CD14-positive monocyte (primary cell): ENCODE measurements around the gene WASF1. TPM values are rescaled to one million over a fixed set of nuclear protein-coding genes. Genes with fewer than 3 reads are reported as not detected.

Experiments used
- DNase-seq, 3 donors: peaks; one replicate each; pipeline ENCODE4 v3.0.0-alpha.2; 2011 to 2022
- H2AFZ ChIP-seq: 2 replicates; pipeline ENCODE4 v1.6.0; 2012; ENCODE audit warnings: mild to moderate bottlenecking, low read depth, low read length, inconsistent platforms; ENCODE audit not compliant: insufficient read depth, poor library complexity, severe bottlenecking
- H3K27ac ChIP-seq, 2 donors: 1 replicate in 1 of 2; 2 replicates in 1 of 2; pipeline ENCODE4 v1.5.1; 2012 to 2013; ENCODE audit warnings: low read length in 2 of 2, control low read depth in 1 of 2, inconsistent platforms in 1 of 2, low read depth in 1 of 2, mild to moderate bottlenecking in 1 of 2
- H3K27me3 ChIP-seq, 2 donors: one replicate each; pipeline versions ENCODE4 v1.6.0 to v1.6.1; 2011 to 2013; ENCODE audit warnings: low read length in 2 of 2; ENCODE audit not compliant: control insufficient read depth in 2 of 2, insufficient read depth in 2 of 2
- H3K36me3 ChIP-seq, 2 donors: replicated peaks in 1 of 2; 1 replicate in 1 of 2; 2 replicates in 1 of 2; pipeline versions ENCODE4 v1.5.1 to v1.6.1; 2012 to 2013; ENCODE audit warnings: low read length in 2 of 2, control low read depth in 1 of 2, inconsistent platforms in 1 of 2, mild to moderate bottlenecking in 1 of 2; ENCODE audit not compliant: insufficient read depth in 2 of 2, control insufficient read depth in 1 of 2
- H3K4me1 ChIP-seq, 2 donors: 1 replicate in 1 of 2; 2 replicates in 1 of 2; pipeline versions ENCODE4 v1.5.1 to v1.6.1; 2012 to 2013; ENCODE audit warnings: low read length in 2 of 2, control low read depth in 1 of 2, inconsistent platforms in 1 of 2, mild to moderate bottlenecking in 1 of 2, moderate library complexity in 1 of 2; ENCODE audit not compliant: insufficient read depth in 2 of 2, control insufficient read depth in 1 of 2
- H3K4me2 ChIP-seq: replicated peaks from 2 replicates; pipeline ENCODE3; 2012; ENCODE audit warnings: low read length, moderate library complexity, mild to moderate bottlenecking; ENCODE audit not compliant: poor library complexity, severe bottlenecking; ENCODE audit errors: extremely low read depth
- H3K4me3 ChIP-seq, 3 experiments: fragments of 200-600 bp in 1 of 3; sonication (generic) in 1 of 3; replicated peaks in 1 of 3; 1 replicate in 2 of 3; 2 replicates in 1 of 3; pipeline ENCODE4 v1.5.1; 2011 to 2013; ENCODE audit warnings: low read length in 3 of 3, mild to moderate bottlenecking in 3 of 3, control low read depth in 2 of 3, low read depth in 2 of 3, inconsistent platforms in 1 of 3, moderate library complexity in 1 of 3
- H3K79me2 ChIP-seq: 2 replicates; pipeline ENCODE4 v1.6.0; 2012; ENCODE audit warnings: mild to moderate bottlenecking, control low read depth, inconsistent platforms, low read length, moderate library complexity; ENCODE audit not compliant: insufficient read depth
- H3K9ac ChIP-seq: 2 replicates; pipeline ENCODE4 v1.6.0; 2017; ENCODE audit warnings: low read length, mild to moderate bottlenecking; ENCODE audit not compliant: insufficient read depth, poor library complexity, severe bottlenecking
- H3K9me3 ChIP-seq, 2 donors: replicated peaks in 1 of 2; 1 replicate in 1 of 2; 2 replicates in 1 of 2; pipeline versions ENCODE4 v1.5.1 to v1.6.1; 2012 to 2013; ENCODE audit warnings: low read length in 2 of 2, control low read depth in 1 of 2; ENCODE audit not compliant: control insufficient read depth in 1 of 2, insufficient read depth in 1 of 2
- H4K20me1 ChIP-seq: 2 replicates; pipeline ENCODE4 v1.6.0; 2012; ENCODE audit warnings: mild to moderate bottlenecking, low read length, control low read depth, moderate library complexity; ENCODE audit not compliant: insufficient read depth
- H3K27ac Mint-ChIP-seq, 7 donors: one replicate each; pipeline ENCODE4 v1.8.0; 2020; ENCODE audit warnings: mild to moderate bottlenecking in 7 of 7, mixed read lengths in 7 of 7, moderate library complexity in 6 of 7, inconsistent platforms in 2 of 7
- H3K27me3 Mint-ChIP-seq, 3 donors: one replicate each; pipeline ENCODE4 v1.8.0; 2021 to 2022; ENCODE audit warnings: low read depth in 3 of 3, mild to moderate bottlenecking in 3 of 3, mixed read lengths in 3 of 3, moderate library complexity in 3 of 3, inconsistent platforms in 1 of 3
- H3K36me3 Mint-ChIP-seq, 2 donors: one replicate each; pipeline ENCODE4 v1.8.0; 2020; ENCODE audit warnings: mixed read lengths in 2 of 2, inconsistent platforms in 1 of 2, mild to moderate bottlenecking in 1 of 2
- H3K4me1 Mint-ChIP-seq: one replicate; pipeline ENCODE4 v1.8.0; 2020; ENCODE audit warnings: mild to moderate bottlenecking, mixed read lengths
- H3K4me3 Mint-ChIP-seq, 2 donors: one replicate each; pipeline ENCODE4 v1.8.0; 2020; ENCODE audit warnings: mild to moderate bottlenecking in 2 of 2, mixed read lengths in 2 of 2, moderate library complexity in 1 of 2
- H3K9me3 Mint-ChIP-seq, 7 donors: one replicate each; pipeline ENCODE4 v1.8.0; 2020 to 2022; ENCODE audit warnings: mixed read lengths in 7 of 7, mild to moderate bottlenecking in 6 of 7, moderate library complexity in 6 of 7, inconsistent platforms in 2 of 7
- WGBS: methylation state at CpG from one replicate; pipeline ENCODE4 v1.1.5; 2013; ENCODE audit warnings: missing lambda C conversion rate; ENCODE audit not compliant: insufficient coverage; 5-methylcytosine and 5-hydroxymethylcytosine counted together
- intact Hi-C, 2 donors: fragments of 100-400 bp; cut with micrococcal nuclease; formaldehyde crosslinking; loops; one replicate each; pipeline versions ENCODE4 v1.15.0 to v1.15.1; 2023
- polyA plus RNA-seq, 3 donors: library from polyadenylated mRNA; depleted of rRNA in 1 of 3; unstranded in 2 of 3; stranded (reverse) in 1 of 3; fragments of 300-500 nt in 2 of 3; fragments of >200 nt in 1 of 3; fragmentation: Illumina TruSeq in 2 of 3; gene quantifications; 1 replicate in 2 of 3; 2 replicates in 1 of 3; pipeline ENCODE4 v1.2.3, GENCODE V29; 2012 to 2021
- TF ChIP-seq, protein P1 (sequence below): fragments of 200-600 bp; IDR thresholded peaks from one replicate; pipeline ENCODE4 v1.8.0; 2022; ENCODE audit warnings: antibody characterized with exemption, mild to moderate bottlenecking

WASF1 gene
- polyA plus RNA-seq, 3 donors = 0.32 to 1.7 (median 1.4) TPM

DNA sequence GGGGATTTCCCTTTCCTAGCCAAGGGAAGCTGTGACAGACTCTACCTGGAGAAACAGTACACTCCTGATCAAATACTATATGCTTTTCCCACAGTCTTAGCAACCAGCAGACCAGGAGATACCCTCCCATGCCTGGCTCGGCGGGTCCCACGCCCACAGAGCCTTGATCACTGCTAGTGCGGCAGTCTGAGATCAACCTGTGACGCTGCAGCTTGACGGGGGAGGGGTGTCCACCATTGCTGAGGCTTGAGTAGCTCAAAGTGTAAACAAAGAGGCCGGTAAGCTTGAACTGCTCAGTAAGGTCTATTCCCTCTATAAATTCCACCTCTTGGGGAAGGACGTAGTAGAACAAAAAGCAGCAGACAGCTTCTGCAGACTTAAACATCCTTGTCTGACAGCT lies 63.2 kb downstream of the WASF1 start:
- Histone ChIP-seq H2AFZ (no peak overlapping the region), H3K4me2 (no peak overlapping the region), H4K20me1 (no peaks in the 10 kb centered on the region), H3K9me3 (no peaks in the 10 kb centered on the region), H3K79me2 (no peaks in the 10 kb centered on the region), H3K27me3 (no peaks in the 10 kb centered on the region), H3K4me3 (no peak overlapping the region), H3K36me3 (no peaks in the 10 kb centered on the region), H3K4me1 (no peaks in the 10 kb centered on the region), H3K27ac (no peak overlapping the region), H3K9ac (no peak overlapping the region)
- H3K27ac Mint-ChIP-seq = no peak overlapping the region
- H3K4me3 Mint-ChIP-seq = no peak overlapping the region
- H3K36me3 Mint-ChIP-seq = peaks cover 0 to 5% of the 10 kb centered on the region in 2 donors
- intact Hi-C loops = no loop called here
- TF ChIP-seq, protein P1, sequence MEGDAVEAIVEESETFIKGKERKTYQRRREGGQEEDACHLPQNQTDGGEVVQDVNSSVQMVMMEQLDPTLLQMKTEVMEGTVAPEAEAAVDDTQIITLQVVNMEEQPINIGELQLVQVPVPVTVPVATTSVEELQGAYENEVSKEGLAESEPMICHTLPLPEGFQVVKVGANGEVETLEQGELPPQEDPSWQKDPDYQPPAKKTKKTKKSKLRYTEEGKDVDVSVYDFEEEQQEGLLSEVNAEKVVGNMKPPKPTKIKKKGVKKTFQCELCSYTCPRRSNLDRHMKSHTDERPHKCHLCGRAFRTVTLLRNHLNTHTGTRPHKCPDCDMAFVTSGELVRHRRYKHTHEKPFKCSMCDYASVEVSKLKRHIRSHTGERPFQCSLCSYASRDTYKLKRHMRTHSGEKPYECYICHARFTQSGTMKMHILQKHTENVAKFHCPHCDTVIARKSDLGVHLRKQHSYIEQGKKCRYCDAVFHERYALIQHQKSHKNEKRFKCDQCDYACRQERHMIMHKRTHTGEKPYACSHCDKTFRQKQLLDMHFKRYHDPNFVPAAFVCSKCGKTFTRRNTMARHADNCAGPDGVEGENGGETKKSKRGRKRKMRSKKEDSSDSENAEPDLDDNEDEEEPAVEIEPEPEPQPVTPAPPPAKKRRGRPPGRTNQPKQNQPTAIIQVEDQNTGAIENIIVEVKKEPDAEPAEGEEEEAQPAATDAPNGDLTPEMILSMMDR = no peak
- peaks cover 1 to 14% (median 8%) of the 10 kb centered on the region in 7 donors for H3K9me3 Mint-ChIP-seq
- 100% methylated on average over 7 of the region's 8 CpGs for WGBS
- peaks cover 0 to 2% (median 2%) of the 10 kb centered on the region in 3 donors for H3K27me3 Mint-ChIP-seq
- peaks cover 4% of the 10 kb centered on the region for H3K4me1 Mint-ChIP-seq
- DNase-seq = no peak

DNA sequence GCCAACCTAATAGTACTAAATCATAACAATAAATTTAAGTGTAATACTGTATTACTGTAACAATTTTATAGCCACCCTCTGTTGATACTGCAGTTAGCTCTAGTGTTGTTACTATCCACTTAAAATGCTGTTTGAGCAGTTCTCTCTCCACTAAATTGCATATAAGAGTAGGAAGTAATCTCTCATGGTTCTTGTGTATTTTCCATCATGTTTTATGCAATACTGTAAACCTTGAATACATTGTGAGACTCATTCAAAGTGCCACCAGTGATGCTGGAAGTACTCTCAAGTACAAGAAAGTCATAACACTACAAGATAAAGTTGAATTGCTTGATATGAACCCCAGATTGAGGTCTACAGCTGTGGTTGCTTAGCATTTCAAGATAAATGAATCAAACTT lies 65.5 kb downstream of the WASF1 start:
- no peaks in the 10 kb centered on the region for H3K4me1 ChIP-seq
- DNase-seq = no peak
- Mint-ChIP-seq H3K27me3 (peaks cover 0 to 2% (median 2%) of the 10 kb centered on the region in 3 donors), H3K4me3 (no peak overlapping the region), H3K9me3 (peaks cover 0 to 8% (median 4%) of the 10 kb centered on the region in 7 donors), H3K36me3 (peaks cover 0 to 3% of the 10 kb centered on the region in 2 donors), H3K27ac (no peak overlapping the region), H3K4me1 (peaks cover 4% of the 10 kb centered on the region)
- H3K27me3 ChIP-seq = no peaks in the 10 kb centered on the region
- no peak overlapping the region for H2AFZ ChIP-seq
- TF ChIP-seq, protein P1 = no peak
- intact Hi-C loops = no loop called here
- no peak overlapping the region for H3K9ac ChIP-seq
- H3K79me2 ChIP-seq = no peaks in the 10 kb centered on the region
- H3K9me3 ChIP-seq = no peaks in the 10 kb centered on the region
- no peaks in the 10 kb centered on the region for H4K20me1 ChIP-seq
- no peaks in the 10 kb centered on the region for H3K36me3 ChIP-seq
- H3K27ac ChIP-seq = no peak overlapping the region
- H3K4me3 ChIP-seq = no peak overlapping the region
- no peak overlapping the region for H3K4me2 ChIP-seq
